Mesenchymal stem cell (in vitro differentiated cells and primary cell): ENCODE measurements around the gene REXO4.
"Not testable (repeated sequence)": the region's sequence is repeated elsewhere in the genome, so short reads cannot be mapped to it uniquely, and the experiment has no call there.

Experiments
- DNase-seq: peaks from one replicate; pipeline ENCODE4 v3.0.0-alpha.2; 2013
- H2AFZ ChIP-seq: one replicate; pipeline ENCODE4 v1.6.1; 2013; ENCODE audit warnings: low read depth, mild to moderate bottlenecking, control low read depth, inconsistent platforms, low read length, moderate library complexity
- H2AK5ac ChIP-seq: 2 replicates; pipeline ENCODE4 v1.6.1; 2013; ENCODE audit warnings: low read length, moderate library complexity, mild to moderate bottlenecking, inconsistent platforms; ENCODE audit not compliant: severe bottlenecking
- H2BK120ac ChIP-seq: one replicate; pipeline ENCODE4 v1.6.1; 2013; ENCODE audit warnings: low read depth, mild to moderate bottlenecking, inconsistent platforms, low read length, moderate library complexity
- H2BK12ac ChIP-seq, 2 experiments: one replicate each; pipeline ENCODE4 v1.6.1; 2013; ENCODE audit warnings: inconsistent platforms in 2 of 2, low read length in 2 of 2, mild to moderate bottlenecking in 2 of 2, moderate library complexity in 2 of 2, control low read depth in 1 of 2
- H2BK15ac ChIP-seq: one replicate; pipeline ENCODE4 v1.6.1; 2013; ENCODE audit warnings: mild to moderate bottlenecking, low read depth, inconsistent platforms; ENCODE audit not compliant: poor library complexity, severe bottlenecking
- H2BK5ac ChIP-seq: 2 replicates; pipeline ENCODE4 v1.6.1; 2013; ENCODE audit warnings: low read depth, mild to moderate bottlenecking, low read length, control low read depth, inconsistent platforms; ENCODE audit not compliant: poor library complexity, severe bottlenecking
- H3K14ac ChIP-seq, 2 experiments: one replicate each; pipeline ENCODE4 v1.6.1; 2013; ENCODE audit warnings: inconsistent platforms in 2 of 2, low read length in 2 of 2, control low read depth in 1 of 2, mild to moderate bottlenecking in 1 of 2, moderate library complexity in 1 of 2
- H3K18ac ChIP-seq, 2 experiments: one replicate each; pipeline ENCODE4 v1.6.1; 2013; ENCODE audit warnings: inconsistent platforms in 2 of 2, low read length in 2 of 2, control low read depth in 1 of 2, low read depth in 1 of 2, mild to moderate bottlenecking in 1 of 2
- H3K23ac ChIP-seq, 2 experiments: one replicate each; pipeline ENCODE4 v1.6.1; 2013; ENCODE audit warnings: inconsistent platforms in 2 of 2, low read length in 2 of 2, mild to moderate bottlenecking in 2 of 2, moderate library complexity in 2 of 2, control low read depth in 1 of 2
- H3K27ac ChIP-seq: 2 replicates; pipeline ENCODE4 v1.5.1; 2013; ENCODE audit warnings: mild to moderate bottlenecking, moderate library complexity, low read length, control low read depth, inconsistent platforms; ENCODE audit not compliant: poor library complexity, severe bottlenecking
- H3K27me3 ChIP-seq, 2 experiments: 2 replicates each; pipeline versions ENCODE4 v1.6.1 to v1.7.0; 2013; ENCODE audit warnings: low read length in 2 of 2, mild to moderate bottlenecking in 2 of 2, moderate library complexity in 2 of 2, control low read depth in 1 of 2, inconsistent platforms in 1 of 2; ENCODE audit not compliant: control insufficient read depth in 1 of 2, insufficient read depth in 1 of 2
- H3K36me3 ChIP-seq, 2 experiments: 2 replicates each; pipeline versions ENCODE4 v1.6.1 to v1.7.0; 2013; ENCODE audit warnings: low read length in 2 of 2, control low read depth in 1 of 2, inconsistent platforms in 1 of 2, low read depth in 1 of 2, mild to moderate bottlenecking in 1 of 2; ENCODE audit not compliant: insufficient read depth in 2 of 2, control insufficient read depth in 1 of 2
- H3K4ac ChIP-seq, 2 experiments: one replicate each; pipeline ENCODE4 v1.6.1; 2013; ENCODE audit warnings: inconsistent platforms in 2 of 2, low read length in 2 of 2, mild to moderate bottlenecking in 2 of 2, moderate library complexity in 2 of 2, control low read depth in 1 of 2, low read depth in 1 of 2
- H3K4me1 ChIP-seq: 2 replicates; pipeline ENCODE4 v1.6.1; 2013; ENCODE audit warnings: low read depth, low read length, control low read depth; ENCODE audit not compliant: control insufficient read depth, insufficient read depth
- H3K4me2 ChIP-seq: 2 replicates; pipeline ENCODE4 v1.6.1; 2013; ENCODE audit warnings: low read length, mild to moderate bottlenecking, inconsistent platforms; ENCODE audit not compliant: poor library complexity, severe bottlenecking
- H3K4me3 ChIP-seq, 2 experiments: 2 replicates each; pipeline versions ENCODE4 v1.5.1 to v1.7.0; 2013; ENCODE audit warnings: low read length in 2 of 2, mild to moderate bottlenecking in 2 of 2, control low read depth in 1 of 2, low read depth in 1 of 2; ENCODE audit not compliant: insufficient read depth in 1 of 2
- H3K79me1 ChIP-seq: replicated peaks from 2 replicates; pipeline ENCODE4 v1.6.1; 2013; ENCODE audit warnings: mild to moderate bottlenecking, control low read depth, low read length, inconsistent platforms; ENCODE audit not compliant: poor library complexity, severe bottlenecking
- H3K9ac ChIP-seq: 2 replicates; pipeline ENCODE4 v1.7.0; 2013; ENCODE audit warnings: mild to moderate bottlenecking, low read length, moderate library complexity
- H3K9me3 ChIP-seq: 2 replicates; pipeline ENCODE4 v1.7.0; 2013; ENCODE audit warnings: mild to moderate bottlenecking, low read length; ENCODE audit not compliant: control insufficient read depth
- H4K8ac ChIP-seq: one replicate; pipeline ENCODE4 v1.6.1; 2013; ENCODE audit warnings: inconsistent platforms, mild to moderate bottlenecking, low read length, moderate library complexity
- H4K91ac ChIP-seq: one replicate; pipeline ENCODE4 v1.6.1; 2013; ENCODE audit warnings: mild to moderate bottlenecking, low read length, inconsistent platforms
- WGBS: methylation state at CpG from one replicate; pipeline ENCODE4 v1.1.7; 2013; ENCODE audit warnings: mixed read lengths; 5-methylcytosine and 5-hydroxymethylcytosine counted together

REXO4 gene

GRCh38 chr9:133451865-133452264 lies 34.1 kb upstream of the REXO4 start:
- not testable (repeated sequence) for H2AFZ ChIP-seq, H3K27me3 ChIP-seq, H2AK5ac ChIP-seq, H2BK15ac ChIP-seq, H3K4me1 ChIP-seq, DNase-seq, H3K18ac ChIP-seq, H3K14ac ChIP-seq, H3K79me1 ChIP-seq, H3K4me2 ChIP-seq, H3K27ac ChIP-seq, H3K4me3 ChIP-seq, H3K9ac ChIP-seq, H4K91ac ChIP-seq, H4K8ac ChIP-seq, H3K9me3 ChIP-seq, H2BK120ac ChIP-seq, H2BK5ac ChIP-seq, H3K23ac ChIP-seq, H3K4ac ChIP-seq, H2BK12ac ChIP-seq
- 96% methylated on average over 5 of the region's 5 CpGs for WGBS
- peaks cover 0 to 10% of the 10 kb centered on the region in 2 experiments for H3K36me3 ChIP-seq

- Histone ChIP-seq H2AFZ (no peak overlapping the region), H3K4me2 (no peak overlapping the region), H3K36me3 (no peaks in the 10 kb centered on the region), H3K4ac (no peak overlapping the region), H2BK120ac (no peak overlapping the region), H2BK5ac (no peak overlapping the region), H2AK5ac (no peak overlapping the region), H3K9ac (no peak overlapping the region), H3K79me1 (no peaks in the 10 kb centered on the region), H3K14ac (no peak overlapping the region), H3K23ac (no peak overlapping the region), H3K9me3 (no peaks in the 10 kb centered on the region), H3K18ac (no peak overlapping the region), H3K27me3 (peaks cover 0 to 13% of the 10 kb centered on the region in 2 experiments), H2BK15ac (no peak overlapping the region), H3K4me3 (no peak overlapping the region), H4K91ac (no peak overlapping the region), H2BK12ac (no peak overlapping the region), H3K27ac (no peak overlapping the region), H3K4me1 (peaks cover 3% of the 10 kb centered on the region), H4K8ac (no peak overlapping the region)
- 90% methylated on average over 12 of the region's 12 CpGs for WGBS
- no peak for DNase-seq
Observed at GRCh38 chr9:133449760-133450159, 31.9 kb upstream of the REXO4 start.

GRCh38 chr9:133448487-133448972 lies 30.7 kb upstream of the REXO4 start:
- H3K9me3 ChIP-seq: no peaks in the 10 kb centered on the region
- H2BK5ac ChIP-seq: no peak overlapping the region
- no peak overlapping the region for H3K9ac ChIP-seq
- H2AK5ac ChIP-seq: no peak overlapping the region
- no peak overlapping the region for H3K18ac ChIP-seq
- H3K27ac ChIP-seq: no peak overlapping the region
- H2BK12ac ChIP-seq: no peak overlapping the region
- H2BK120ac ChIP-seq: no peak overlapping the region
- H3K4me2 ChIP-seq: no peak overlapping the region
- H3K36me3 ChIP-seq: no peaks in the 10 kb centered on the region
- no peaks in the 10 kb centered on the region for H3K79me1 ChIP-seq
- peaks cover 0 to 23% of the 10 kb centered on the region in 2 experiments for H3K27me3 ChIP-seq
- no peak overlapping the region for H2BK15ac ChIP-seq
- H3K14ac ChIP-seq: no peak overlapping the region
- H4K91ac ChIP-seq: no peak overlapping the region
- H3K4me3 ChIP-seq: no peak overlapping the region
- DNase-seq: no peak
- H3K23ac ChIP-seq: no peak overlapping the region
- no peak overlapping the region for H2AFZ ChIP-seq
- 82% methylated on average over 13 of the region's 13 CpGs for WGBS
- no peak overlapping the region for H3K4ac ChIP-seq
- peaks cover 9% of the 10 kb centered on the region for H3K4me1 ChIP-seq
- no peak overlapping the region for H4K8ac ChIP-seq

- no peak for DNase-seq
- H2AK5ac ChIP-seq: no peak overlapping the region
- H2BK15ac ChIP-seq: no peak overlapping the region
- no peak overlapping the region for H2BK12ac ChIP-seq
- no peak overlapping the region for H2BK120ac ChIP-seq
- no peak overlapping the region for H4K91ac ChIP-seq
- peaks cover 0 to 23% of the 10 kb centered on the region in 2 experiments for H3K27me3 ChIP-seq
- H3K79me1 ChIP-seq: no peaks in the 10 kb centered on the region
- no peak overlapping the region for H3K4me3 ChIP-seq
- H3K14ac ChIP-seq: no peak overlapping the region
- H3K27ac ChIP-seq: no peak overlapping the region
- no peak overlapping the region for H2BK5ac ChIP-seq
- H3K4ac ChIP-seq: no peak overlapping the region
- H3K4me2 ChIP-seq: no peak overlapping the region
- 87% methylated on average over 23 of the region's 23 CpGs for WGBS
- H3K18ac ChIP-seq: no peak overlapping the region
- H3K4me1 ChIP-seq: peaks cover 9% of the 10 kb centered on the region
- H2AFZ ChIP-seq: no peak overlapping the region
- no peak overlapping the region for H4K8ac ChIP-seq
- H3K9ac ChIP-seq: no peak overlapping the region
- H3K9me3 ChIP-seq: no peaks in the 10 kb centered on the region
- no peak overlapping the region for H3K23ac ChIP-seq
- H3K36me3 ChIP-seq: no peaks in the 10 kb centered on the region
Observed at GRCh38 chr9:133445293-133445969, 27.6 kb upstream of the REXO4 start.
